GM21619 (cell line): Measurements from ENCODE around the gene IFITM2.
"Not testable (repeated sequence)": the region's sequence is repeated elsewhere in the genome, so short reads cannot be mapped to it uniquely, and the experiment has no call there.

Source experiments
- ATAC-seq: cut with Tn5 transposase; IDR thresholded peaks from one replicate; pipeline ENCODE4 v1.9.1; 2021; ENCODE audit not compliant: unreplicated experiment

IFITM2 gene

GRCh38 chr11:324593-325517 is 17.2 kb downstream of the IFITM2 start:
- not testable (repeated sequence) for ATAC-seq

GRCh38 chr11:325796-326591 is 18.4 kb downstream of the IFITM2 start:
- no peak for ATAC-seq

GRCh38 chr11:326592-326841 is 18.9 kb downstream of the IFITM2 start:
- ATAC-seq: no peak

GRCh38 chr11:326842-327580 is 19.4 kb downstream of the IFITM2 start:
- peak; percentile 65 for ATAC-seq

- no peak for ATAC-seq
These were observed 19.9 kb downstream of the IFITM2 start for GRCh38 chr11:327581-327923.

GRCh38 chr11:328012-328411 is 20.4 kb downstream of the IFITM2 start:
- no peak for ATAC-seq

GRCh38 chr11:328516-329100 is 21.0 kb downstream of the IFITM2 start:
- ATAC-seq: not testable (repeated sequence)

GRCh38 chr11:329886-330253 is 22.3 kb downstream of the IFITM2 start:
- ATAC-seq: no peak

- ATAC-seq: no peak
These were observed 22.7 kb downstream of the IFITM2 start for GRCh38 chr11:330307-330693.

GRCh38 chr11:330694-331357 is 23.2 kb downstream of the IFITM2 start:
- ATAC-seq: no peak

GRCh38 chr11:331358-332060 is 23.9 kb downstream of the IFITM2 start:
- no peak for ATAC-seq

GRCh38 chr11:332651-333480 is 25.2 kb downstream of the IFITM2 start:
- ATAC-seq: no peak

- ATAC-seq: not testable (repeated sequence)
These were observed 26.1 kb downstream of the IFITM2 start for GRCh38 chr11:333616-334263.

- no peak for ATAC-seq
These were observed 26.8 kb downstream of the IFITM2 start for GRCh38 chr11:334264-334994.

GRCh38 chr11:335779-336658 is 28.4 kb downstream of the IFITM2 start:
- ATAC-seq: no peak

- ATAC-seq: no peak
These were observed 29.1 kb downstream of the IFITM2 start for GRCh38 chr11:336659-337198.

- no peak for ATAC-seq
These were observed 30.1 kb downstream of the IFITM2 start for GRCh38 chr11:337711-338110.
